ENCODE measurements around the gene PPM1L.
"Not testable (repeated sequence)": the region's sequence is repeated elsewhere in the genome, so short reads cannot be mapped to it uniquely, and the experiment has no call there.

The PPM1L gene

GRCh38 chr3:160755776-160756304 lies at the start of gene PPM1L:
Gene PPM1L (plus strand): TSS chr3:160756231.
- DNase-seq (ENCODE audit: low read depth, low spot score) = peak; percentile 76

GRCh38 chr3:160707187-160707794 lies 48.7 kb upstream of the PPM1L start:
- DNase-seq (ENCODE audit: low read depth, low spot score) = no peak

- DNase-seq (ENCODE audit: low read depth, low spot score) = no peak
Measured at GRCh38 chr3:160709477-160710182, 46.4 kb upstream of the PPM1L start.

DNA sequence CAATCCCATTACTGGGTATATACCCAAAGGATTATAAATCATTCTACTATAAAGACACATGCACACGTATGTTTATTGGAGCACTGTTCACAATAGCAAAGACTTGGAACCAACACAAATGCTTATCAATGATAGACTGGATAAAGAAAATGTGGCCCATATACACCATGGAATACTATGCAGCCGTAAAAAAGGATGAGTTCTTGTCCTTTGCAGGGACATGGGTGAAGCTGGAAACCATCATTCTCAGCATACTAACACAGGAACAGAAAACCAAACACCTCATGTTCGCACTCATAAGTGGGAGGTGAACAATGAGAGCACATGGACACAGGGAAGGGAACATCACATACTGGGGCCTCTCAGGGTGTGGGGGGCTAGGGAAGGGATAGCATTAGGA lies 42.9 kb upstream of the PPM1L start:
- not testable (repeated sequence) for DNase-seq (ENCODE audit: low read depth, low spot score)

GRCh38 chr3:160719710-160720109 lies 36.3 kb upstream of the PPM1L start:
- DNase-seq (ENCODE audit: low read depth, low spot score) = no peak

DNA sequence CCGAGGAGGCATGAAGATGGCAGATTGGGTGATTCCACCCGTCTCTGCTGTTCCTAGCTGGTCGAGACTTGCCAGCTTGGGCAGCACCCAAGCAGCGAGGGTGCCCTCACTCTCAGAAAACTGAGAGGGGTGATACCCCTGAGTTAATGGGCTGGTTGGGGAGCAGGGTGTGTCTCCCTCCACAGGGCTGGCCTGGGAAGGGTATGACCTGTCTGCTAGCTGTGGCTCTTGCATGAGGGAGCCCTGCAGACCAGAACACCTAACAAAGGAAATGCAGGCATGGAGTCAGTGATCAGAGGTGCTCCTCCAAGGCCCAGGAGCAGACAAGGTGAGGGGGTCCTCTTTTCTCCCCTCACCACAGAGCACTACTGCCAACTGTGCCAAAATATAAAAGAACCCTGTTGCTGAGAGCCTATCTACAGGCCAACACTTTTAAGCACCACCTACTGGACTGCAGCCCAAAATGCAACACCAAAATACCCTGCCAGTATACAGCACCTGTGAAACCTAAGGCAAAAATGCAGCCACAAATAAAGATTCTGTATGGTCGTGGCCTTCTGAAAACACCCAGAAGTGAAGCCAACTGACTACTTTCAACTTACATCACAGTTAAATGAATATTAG lies 35.8 kb upstream of the PPM1L start:
- DNase-seq (ENCODE audit: low read depth, low spot score) = peak; percentile 27

DNA sequence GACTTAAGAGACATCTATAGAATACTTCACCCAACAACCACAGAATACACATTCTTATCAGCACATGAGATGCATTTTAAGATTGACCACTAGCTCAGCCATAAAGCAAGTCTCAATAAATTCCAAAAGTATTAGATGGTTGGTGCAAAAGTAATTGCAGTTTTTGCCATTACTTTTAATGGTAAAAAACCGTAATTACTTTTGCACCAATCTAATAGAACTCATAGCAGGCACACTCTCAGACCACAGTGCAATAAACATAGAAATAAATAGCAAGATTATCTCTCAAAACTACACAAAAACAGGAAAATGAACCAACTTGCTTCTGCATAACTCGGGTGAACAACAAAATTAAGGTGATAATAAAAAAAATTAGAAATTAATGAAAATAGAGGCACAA lies 33.7 kb upstream of the PPM1L start:
- DNase-seq (ENCODE audit: low read depth, low spot score) = no peak

GRCh38 chr3:160725338-160725737 lies 30.7 kb upstream of the PPM1L start:
- no peak for DNase-seq (ENCODE audit: low read depth, low spot score)

- no peak for DNase-seq (ENCODE audit: low read depth, low spot score)
Measured at GRCh38 chr3:160735826-160736225, 20.2 kb upstream of the PPM1L start.

- DNase-seq (ENCODE audit: low read depth, low spot score) = no peak
Measured at GRCh38 chr3:160738048-160738447, 18.0 kb upstream of the PPM1L start.

GRCh38 chr3:160739079-160739478 lies 17.0 kb upstream of the PPM1L start:
- DNase-seq (ENCODE audit: low read depth, low spot score) = no peak

GRCh38 chr3:160746976-160747375 lies 9.1 kb upstream of the PPM1L start:
- DNase-seq (ENCODE audit: low read depth, low spot score) = no peak

- DNase-seq (ENCODE audit: low read depth, low spot score) = no peak
Measured at GRCh38 chr3:160747422-160747821, 8.6 kb upstream of the PPM1L start.

- DNase-seq (ENCODE audit: low read depth, low spot score) = no peak
Measured at GRCh38 chr3:160748231-160748630, 7.8 kb upstream of the PPM1L start.

DNA sequence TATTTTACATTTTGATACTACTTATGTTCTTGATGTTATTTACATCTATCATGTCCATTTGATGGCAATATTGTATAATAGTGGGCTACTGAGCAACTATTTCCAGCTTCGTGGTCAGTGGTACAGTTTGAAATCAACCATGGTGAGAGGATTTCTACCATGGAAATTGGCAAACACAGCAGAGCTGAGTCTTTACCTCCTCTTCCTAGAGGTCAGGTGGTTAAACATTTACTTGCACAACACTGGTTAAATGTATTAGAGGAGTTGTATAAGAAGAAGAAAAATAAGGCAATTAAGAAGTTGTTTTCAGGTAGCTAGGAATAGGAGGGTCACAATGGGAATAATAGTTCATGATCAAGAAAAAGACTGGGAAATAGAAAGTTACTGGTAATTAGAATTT lies 7.2 kb upstream of the PPM1L start:
- no peak for DNase-seq (ENCODE audit: low read depth, low spot score)

- DNase-seq (ENCODE audit: low read depth, low spot score) = no peak
Measured at GRCh38 chr3:160753953-160754352, 2.1 kb upstream of the PPM1L start.

DNA sequence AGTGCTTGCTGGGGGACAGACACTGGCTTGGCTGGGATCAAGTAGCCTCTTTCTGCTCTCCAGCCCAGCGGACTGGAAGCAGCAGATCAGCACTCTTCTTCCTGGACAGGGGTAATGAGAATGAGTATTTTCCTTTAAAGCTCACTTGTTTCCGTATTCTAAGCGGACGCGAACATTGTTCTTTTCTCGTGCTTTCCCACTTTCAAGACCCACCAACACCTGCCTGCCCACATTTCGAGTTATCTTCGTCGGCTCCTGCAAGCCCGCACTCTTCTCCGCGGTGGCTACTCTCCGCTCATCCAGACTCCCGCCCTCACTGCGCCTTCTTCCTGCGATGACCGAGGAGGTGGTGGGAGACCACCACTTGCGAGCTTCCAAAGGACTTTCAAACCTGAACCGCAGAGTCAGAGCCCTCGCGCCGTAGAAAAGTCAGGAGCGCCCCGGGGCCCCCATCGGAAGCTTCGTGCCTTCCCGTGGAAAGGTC lies 1.6 kb upstream of the PPM1L start:
- DNase-seq (ENCODE audit: low read depth, low spot score) = peak; percentile 65

- peak; percentile 84 for DNase-seq (ENCODE audit: low read depth, low spot score)
Measured at GRCh38 chr3:160754855-160755747, 930 bp upstream of the PPM1L start.

DNA sequence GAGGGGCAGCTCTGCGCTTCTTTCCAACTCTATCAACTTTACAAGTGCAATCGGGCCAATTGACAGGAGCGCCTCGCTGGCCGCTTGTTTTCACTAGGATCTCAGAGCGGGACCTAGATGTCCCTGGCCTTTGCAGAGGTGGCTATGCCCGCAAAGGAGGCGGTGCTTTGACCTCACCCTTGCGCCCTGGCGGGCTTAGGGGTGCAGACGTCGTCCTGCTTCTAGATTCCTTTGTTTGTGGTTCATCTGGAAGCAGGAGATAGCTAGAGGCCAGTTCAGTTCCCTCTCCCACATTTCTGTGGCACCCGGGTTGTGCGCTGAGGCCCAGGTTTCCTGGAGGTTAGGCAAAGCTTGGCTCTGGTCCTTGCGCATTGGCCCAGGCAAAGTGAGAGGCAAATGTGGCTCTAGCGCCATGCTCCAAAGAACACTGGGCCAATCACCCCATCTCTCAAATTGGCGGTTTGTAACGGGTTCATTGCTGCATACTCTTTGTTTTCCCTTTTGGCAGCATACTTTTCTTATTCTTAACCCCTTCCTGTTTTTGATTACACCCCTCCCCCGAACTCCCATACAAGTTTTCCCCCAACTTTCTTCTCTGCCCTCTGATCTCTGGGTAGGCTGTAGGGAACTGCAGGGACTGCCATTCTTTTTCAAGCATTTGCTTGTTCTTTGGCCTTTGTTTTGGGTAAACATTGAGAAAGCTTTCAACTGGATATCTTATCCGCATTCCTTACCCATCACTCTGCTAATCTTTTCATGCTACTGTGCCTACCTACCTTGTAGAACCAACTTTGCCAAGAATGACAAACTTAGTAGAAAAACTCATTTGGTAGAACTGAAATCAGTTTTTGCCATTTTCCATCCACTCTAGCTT lies 1.4 kb downstream of the PPM1L start:
- peak; percentile 70 for DNase-seq (ENCODE audit: low read depth, low spot score)

GRCh38 chr3:160758929-160759577 lies 3.0 kb downstream of the PPM1L start:
- DNase-seq (ENCODE audit: low read depth, low spot score) = no peak
